GM18868 (cell line): ENCODE results near the gene CDK19.
"Not testable (repeated sequence)": the region's sequence is repeated elsewhere in the genome, so short reads cannot be mapped to it uniquely, and the experiment has no call there.

Source experiments
- ATAC-seq: cut with Tn5 transposase; IDR thresholded peaks from one replicate; pipeline ENCODE4 v1.9.1; 2021; ENCODE audit warnings: mild to moderate bottlenecking, moderate library complexity; ENCODE audit not compliant: unreplicated experiment

The CDK19 gene

GRCh38 chr6:110815411-110816409 lies at the start of gene CDK19:
Gene CDK19, minus strand, starts transcription at chr6:110815469. Its CDS starts 333 bp downstream, at chr6:110815136.
- peak; percentile 71 for ATAC-seq

DNA sequence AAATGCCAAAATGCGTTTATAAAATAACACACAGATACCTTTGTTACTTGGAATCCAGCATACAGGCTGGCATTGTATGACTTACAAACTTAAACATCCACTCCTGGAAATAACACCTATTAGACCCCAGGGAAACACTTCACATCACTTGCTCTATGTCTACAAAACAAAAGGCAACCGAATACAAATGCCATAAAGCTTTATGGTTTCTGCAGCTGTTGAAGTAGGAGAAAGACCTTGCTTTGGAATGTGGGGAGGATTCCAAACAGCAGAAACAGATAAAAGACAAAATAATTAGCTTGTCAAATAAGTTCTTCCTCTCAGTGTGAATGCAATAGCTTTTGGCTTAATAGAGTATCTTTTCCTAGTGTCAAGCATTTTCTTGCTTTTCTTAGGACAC lies 49.6 kb upstream of the CDK19 start:
- ATAC-seq, result no peak

DNA sequence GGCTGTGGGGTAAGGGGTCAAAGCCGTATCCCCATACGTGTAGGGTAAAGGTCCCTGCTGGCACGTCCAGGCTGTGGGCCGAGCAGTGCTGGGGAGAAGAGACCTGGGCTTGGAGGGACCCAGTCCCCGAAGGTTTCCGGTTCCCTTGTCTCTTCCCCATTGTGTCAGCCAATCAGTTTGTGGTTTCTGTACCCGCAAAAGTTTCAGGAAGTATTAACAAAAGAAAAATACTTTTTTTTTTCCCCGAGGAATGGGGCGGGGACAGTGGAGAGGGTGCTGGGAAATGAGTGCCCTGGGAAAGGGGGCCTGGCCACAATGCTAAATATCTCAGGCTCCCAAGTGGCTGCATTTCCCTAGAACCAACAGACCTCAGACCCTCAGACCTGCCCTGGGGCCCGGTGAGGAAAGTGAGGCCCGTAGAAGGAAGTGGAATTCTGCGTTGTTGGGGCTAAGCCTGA lies 44.1 kb upstream of the CDK19 start:
- ATAC-seq, result peak; percentile 53

DNA sequence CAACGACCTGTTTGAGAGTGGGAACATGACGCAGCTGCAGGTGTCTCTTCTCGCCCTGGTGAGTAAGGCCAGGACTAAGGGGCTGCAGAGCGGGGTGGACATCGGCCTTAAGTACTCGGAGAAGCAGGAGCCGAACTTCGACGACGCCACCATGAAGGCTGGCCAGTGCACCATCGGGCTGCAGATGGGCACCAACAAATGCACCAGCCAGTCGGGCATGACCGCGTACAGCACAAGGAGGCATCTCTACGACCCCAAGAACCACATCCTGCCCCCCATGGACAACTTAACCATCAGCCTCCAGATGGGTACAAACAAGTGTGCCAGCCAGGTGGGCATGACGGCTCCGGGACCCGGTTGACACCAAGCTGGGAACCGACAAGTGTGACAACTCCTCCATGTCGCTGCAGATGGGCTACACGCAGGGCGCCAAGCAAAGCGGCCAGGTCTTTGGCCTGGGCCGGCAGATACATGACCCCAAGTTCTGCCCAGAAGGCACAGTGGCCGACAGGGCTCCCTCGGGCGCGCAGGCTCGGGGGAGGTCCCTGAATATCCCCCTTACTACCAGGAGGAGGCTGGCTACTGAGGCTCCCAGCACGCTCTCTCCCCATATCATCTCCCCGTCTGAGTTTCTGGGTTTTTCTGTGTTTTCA lies 43.4 kb upstream of the CDK19 start:
- ATAC-seq, result no peak

DNA sequence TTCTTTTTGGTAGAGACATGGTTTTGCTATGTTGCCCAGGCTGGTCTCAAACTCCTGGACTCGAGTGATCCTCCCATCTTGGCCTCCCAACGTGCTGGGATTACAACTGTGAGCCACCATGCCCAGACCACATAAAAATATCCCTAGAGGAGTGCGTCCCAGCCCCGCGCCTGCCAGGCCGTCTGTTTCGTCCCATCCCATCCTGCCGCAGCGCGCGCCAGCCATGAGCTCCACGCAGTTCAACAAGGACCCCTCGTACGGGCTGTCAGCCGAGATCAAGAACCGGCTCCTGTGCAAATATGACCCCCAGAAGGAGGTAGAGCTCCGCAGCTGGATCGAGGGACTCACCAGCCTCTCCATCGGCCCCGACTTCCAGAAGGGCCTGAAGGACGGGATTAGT lies 42.7 kb upstream of the CDK19 start:
- no peak for ATAC-seq

GRCh38 chr6:110856296-110856695 lies 41.0 kb upstream of the CDK19 start:
- ATAC-seq, result no peak

DNA sequence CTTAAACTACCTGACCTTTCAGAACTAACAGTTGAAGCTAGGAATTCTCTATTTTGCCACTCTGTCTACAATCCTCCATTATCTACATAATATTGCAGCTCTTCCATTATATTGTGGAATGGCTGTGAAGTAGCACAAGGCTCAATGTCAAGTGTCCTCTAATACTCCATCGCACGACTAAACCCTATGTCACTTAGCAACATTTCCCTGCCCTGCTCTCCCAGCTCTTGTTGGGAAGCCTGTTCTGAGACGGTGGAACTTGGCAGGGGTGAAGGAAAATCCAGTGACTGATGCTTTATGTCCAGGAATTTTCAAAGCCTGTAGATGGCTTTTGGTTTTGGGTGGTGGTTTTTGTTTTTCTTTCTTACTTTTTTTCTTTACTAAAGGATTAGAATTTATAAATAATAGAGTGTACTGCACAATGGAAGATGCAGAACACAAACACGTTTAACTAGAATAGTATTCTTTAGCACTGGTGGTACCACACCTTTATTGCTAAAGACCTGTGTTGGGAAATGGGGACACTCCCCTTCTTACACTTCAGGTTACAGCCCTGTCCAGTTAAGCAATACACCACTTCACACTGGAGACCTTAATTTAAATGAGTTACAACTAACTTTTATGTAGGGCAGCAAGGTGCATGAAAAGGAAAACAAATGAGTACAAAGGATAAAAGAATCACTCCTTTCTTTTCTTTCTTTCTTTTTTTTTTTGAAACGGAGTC lies 38.6 kb upstream of the CDK19 start:
- no peak for ATAC-seq

DNA sequence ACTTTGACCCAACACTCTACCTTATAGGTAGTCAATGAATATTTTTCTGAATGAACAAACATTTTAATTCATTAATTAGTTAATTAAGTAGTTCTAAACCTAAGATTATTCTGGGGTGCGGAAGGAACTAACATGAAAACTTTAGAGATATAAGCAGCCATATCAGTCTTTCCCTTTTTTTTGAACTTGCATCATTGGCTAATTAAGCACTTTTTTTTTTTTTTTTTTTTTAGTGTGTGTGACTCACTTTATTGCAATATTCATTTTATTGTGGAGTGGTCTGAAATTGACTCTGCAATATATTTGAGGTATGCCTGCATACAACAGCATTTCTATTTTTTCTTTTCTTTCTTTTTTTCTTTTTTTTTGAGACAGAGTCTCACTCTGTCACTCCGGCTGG lies 37.5 kb upstream of the CDK19 start:
- no peak for ATAC-seq

GRCh38 chr6:110849781-110850180 lies 34.5 kb upstream of the CDK19 start:
- ATAC-seq, result no peak

GRCh38 chr6:110841266-110841665 lies 26.0 kb upstream of the CDK19 start:
- no peak for ATAC-seq

GRCh38 chr6:110835751-110836150 lies 20.5 kb upstream of the CDK19 start:
- not testable (repeated sequence) for ATAC-seq

GRCh38 chr6:110833831-110834230 lies 18.6 kb upstream of the CDK19 start:
- ATAC-seq, result no peak

GRCh38 chr6:110831405-110831804 lies 16.1 kb upstream of the CDK19 start:
- no peak for ATAC-seq

GRCh38 chr6:110828396-110828795 lies 13.1 kb upstream of the CDK19 start:
- no peak for ATAC-seq

DNA sequence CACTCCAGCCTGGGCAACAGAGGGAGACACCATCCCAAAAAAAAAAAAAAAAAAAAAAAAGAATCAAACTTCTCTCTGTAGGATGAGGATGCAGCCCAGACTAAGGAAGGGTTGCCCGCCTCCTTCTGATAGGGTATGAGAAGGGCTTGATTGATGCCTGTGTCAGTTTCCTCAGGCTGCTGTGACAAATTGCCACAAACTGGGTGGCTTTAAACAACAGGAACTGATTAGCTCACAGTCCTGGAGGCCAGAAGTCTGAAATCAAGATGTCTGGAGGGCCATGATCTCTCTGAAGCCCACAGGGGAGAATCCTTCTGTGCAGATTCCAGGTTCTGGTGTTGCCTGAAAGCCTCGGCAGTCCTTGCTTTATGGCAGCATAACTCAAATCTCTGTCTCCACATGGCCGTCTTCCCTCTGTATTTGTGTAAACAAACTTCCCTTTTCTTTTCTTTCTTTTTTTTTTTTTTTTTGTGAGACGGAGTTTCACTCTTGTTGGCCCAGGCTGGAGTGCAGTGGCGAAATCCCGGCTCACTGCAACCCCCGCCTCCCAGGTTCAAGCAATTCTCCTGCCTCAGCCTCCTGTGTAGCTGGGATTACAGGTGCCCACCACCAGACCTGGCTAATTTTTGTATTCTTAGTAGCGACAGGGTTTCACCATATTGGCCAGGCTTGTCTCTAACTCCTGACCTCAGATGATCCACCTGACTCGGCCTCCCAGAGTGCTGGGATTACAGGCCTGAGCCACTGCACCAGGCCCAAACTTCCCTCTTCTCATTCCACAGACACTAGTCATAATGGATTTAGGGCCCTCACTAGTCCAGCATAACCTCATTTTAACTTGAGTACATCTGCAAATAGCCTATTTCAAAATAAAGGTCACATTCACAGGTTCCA lies 11.2 kb upstream of the CDK19 start:
- no peak for ATAC-seq

- no peak for ATAC-seq
Observed at GRCh38 chr6:110823146-110823545, 7.9 kb upstream of the CDK19 start.

DNA sequence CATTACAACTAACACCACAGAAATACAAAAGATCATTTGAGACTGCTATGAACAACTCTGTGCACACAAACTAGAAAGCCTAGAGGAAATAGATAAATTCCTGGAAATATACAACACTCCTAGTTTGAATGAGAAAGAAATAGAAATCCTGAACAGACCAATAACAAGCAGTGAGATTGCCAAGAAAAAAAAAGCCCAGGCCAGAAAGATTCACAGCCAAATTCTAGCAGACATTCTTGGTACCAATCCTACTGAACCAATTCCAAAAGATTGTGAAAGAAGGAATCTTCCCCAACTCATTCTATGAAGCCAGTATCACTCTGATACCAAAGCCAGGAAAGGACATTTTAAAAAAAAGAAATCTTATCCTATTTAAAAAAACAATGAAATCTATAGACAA lies 7.0 kb upstream of the CDK19 start:
- ATAC-seq, result no peak

GRCh38 chr6:110816677-110817076 lies 1.4 kb upstream of the CDK19 start:
- no peak for ATAC-seq

DNA sequence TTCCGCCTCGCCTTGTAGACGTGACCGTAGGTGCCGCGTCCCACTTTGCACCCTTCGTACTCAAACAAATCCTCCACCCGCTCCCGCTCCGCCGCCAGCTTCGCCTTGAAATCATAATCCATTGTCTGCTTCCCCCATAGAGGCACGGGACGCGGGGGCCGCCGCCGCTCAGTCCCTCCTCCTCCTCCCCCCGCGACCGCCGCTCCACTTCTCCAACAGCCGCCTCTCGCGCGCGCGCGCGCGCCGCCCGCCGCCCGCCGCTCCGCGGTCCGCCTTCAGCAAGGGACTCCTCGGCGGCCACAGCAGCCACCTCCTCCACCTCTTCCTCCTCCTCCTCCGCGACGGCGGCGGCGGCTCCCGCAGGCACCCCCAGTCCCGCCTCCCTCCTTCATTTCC lies 256 bp downstream of the CDK19 start:
- no peak for ATAC-seq
